ENCODE results near the gene DOCK3. TPM values are rescaled to one million over a fixed set of nuclear protein-coding genes. Genes with fewer than 3 reads are reported as not detected.
"Not testable (repeated sequence)": the region's sequence is repeated elsewhere in the genome, so short reads cannot be mapped to it uniquely, and the experiment has no call there.

The DOCK3 gene
- total RNA-seq, 2 donors from 2014 or later, result 7.7 to 8.5 TPM

GRCh38 chr3:51360806-51361205 is 686.1 kb downstream of the DOCK3 start:
- H3K27ac Mint-ChIP-seq, result no peak overlapping the region
- Histone ChIP-seq H3K4me3 (ENCODE audit: low read length) (no peak overlapping the region), H3K9me3 (ENCODE audit: control insufficient read depth, low read length) (no peaks in the 10 kb centered on the region), H3K9ac (ENCODE audit: extremely low read depth, low read length, poor library complexity, severe bottlenecking) (no peak overlapping the region), H3K4me1 (ENCODE audit: control insufficient read depth, insufficient read depth, low read length) (peaks cover 3% of the 10 kb centered on the region), H3K27ac (ENCODE audit: low read depth, low read length) (no peak overlapping the region), H3K36me3 (ENCODE audit: control insufficient read depth, insufficient read depth, low read length) (peaks cover 11% of the 10 kb centered on the region), H3K27me3 (ENCODE audit: control insufficient read depth, insufficient read depth, low read length, poor library complexity, severe bottlenecking) (no peaks in the 10 kb centered on the region)
- no peak overlapping the region for H3K4me3 Mint-ChIP-seq
- 89 to 91% methylated on average over 3 of the region's 3 CpGs for WGBS, 2 experiments (ENCODE audit: insufficient coverage in 1 of 2, insufficient read length in 1 of 2)
- H3K36me3 Mint-ChIP-seq (ENCODE audit: low read depth), result peaks cover 14% of the 10 kb centered on the region
- peaks cover 7% of the 10 kb centered on the region for H3K27me3 Mint-ChIP-seq (ENCODE audit: insufficient read depth)
- peaks cover 10% of the 10 kb centered on the region for H3K9me3 Mint-ChIP-seq
- DNase-seq, result no peak
- TF ChIP-seq CTCF (conservative IDR thresholded peaks at IDR 0.05), result no peak
- H3K4me1 Mint-ChIP-seq, result peaks cover 11% of the 10 kb centered on the region

GRCh38 chr3:51361746-51362145 is 687.0 kb downstream of the DOCK3 start:
- Mint-ChIP-seq H3K9me3 (peaks cover 13% of the 10 kb centered on the region), H3K4me1 (peaks cover 2% of the 10 kb centered on the region), H3K27me3 (ENCODE audit: insufficient read depth) (peaks cover 7% of the 10 kb centered on the region), H3K4me3 (no peak overlapping the region), H3K36me3 (ENCODE audit: low read depth) (peaks cover 17% of the 10 kb centered on the region), H3K27ac (no peak overlapping the region)
- Histone ChIP-seq H3K4me1 (ENCODE audit: control insufficient read depth, insufficient read depth, low read length) (no peaks in the 10 kb centered on the region), H3K27ac (ENCODE audit: low read depth, low read length) (no peak overlapping the region), H3K9ac (ENCODE audit: extremely low read depth, low read length, poor library complexity, severe bottlenecking) (no peak overlapping the region), H3K36me3 (ENCODE audit: control insufficient read depth, insufficient read depth, low read length) (peaks cover 11% of the 10 kb centered on the region), H3K9me3 (ENCODE audit: control insufficient read depth, low read length) (no peaks in the 10 kb centered on the region), H3K4me3 (ENCODE audit: low read length) (no peak overlapping the region), H3K27me3 (ENCODE audit: control insufficient read depth, insufficient read depth, low read length, poor library complexity, severe bottlenecking) (no peaks in the 10 kb centered on the region)
- no peak for DNase-seq
- TF ChIP-seq CTCF (conservative IDR thresholded peaks at IDR 0.05), result no peak
- WGBS, 2 experiments (ENCODE audit: insufficient coverage in 1 of 2, insufficient read length in 1 of 2), result 94 to 100% methylated on average over 3 to 6 of the region's 6 CpGs

- Mint-ChIP-seq H3K27me3 (ENCODE audit: insufficient read depth) (peaks cover 7% of the 10 kb centered on the region), H3K36me3 (ENCODE audit: low read depth) (peaks cover 24% of the 10 kb centered on the region)
Measured at GRCh38 chr3:51362476-51362875, 687.7 kb downstream of the DOCK3 start.

GRCh38 chr3:51368276-51368675 is 693.5 kb downstream of the DOCK3 start:
- peaks cover 15% of the 10 kb centered on the region for H3K9me3 ChIP-seq (ENCODE audit: control insufficient read depth, low read length)
- not testable (repeated sequence) for H3K36me3 ChIP-seq (ENCODE audit: control insufficient read depth, insufficient read depth, low read length); H3K27ac Mint-ChIP-seq; H3K4me3 Mint-ChIP-seq; H3K27me3 ChIP-seq (ENCODE audit: control insufficient read depth, insufficient read depth, low read length, poor library complexity, severe bottlenecking); H3K4me1 Mint-ChIP-seq; DNase-seq; H3K27me3 Mint-ChIP-seq (ENCODE audit: insufficient read depth); H3K4me3 ChIP-seq (ENCODE audit: low read length); H3K9ac ChIP-seq (ENCODE audit: extremely low read depth, low read length, poor library complexity, severe bottlenecking); H3K27ac ChIP-seq (ENCODE audit: low read depth, low read length); H3K4me1 ChIP-seq (ENCODE audit: control insufficient read depth, insufficient read depth, low read length)
- Mint-ChIP-seq H3K36me3 (ENCODE audit: low read depth) (peaks cover 30% of the 10 kb centered on the region), H3K9me3 (peaks cover 31% of the 10 kb centered on the region)
- WGBS, 2 experiments (ENCODE audit: insufficient coverage in 1 of 2, insufficient read length in 1 of 2), result 90 to 92% methylated on average over 5 to 8 of the region's 8 CpGs

More at GRCh38 chr3:51362476-51362875, 687.7 kb downstream of the DOCK3 start:
- H3K4me3 ChIP-seq (ENCODE audit: low read length), result no peak overlapping the region
- Mint-ChIP-seq H3K4me1 (peaks cover 2% of the 10 kb centered on the region), H3K9me3 (peaks cover 20% of the 10 kb centered on the region), H3K4me3 (no peak overlapping the region), H3K27ac (no peak overlapping the region)
- H3K36me3 ChIP-seq (ENCODE audit: control insufficient read depth, insufficient read depth, low read length), result peaks cover 11% of the 10 kb centered on the region
- no peaks in the 10 kb centered on the region for H3K27me3 ChIP-seq (ENCODE audit: control insufficient read depth, insufficient read depth, low read length, poor library complexity, severe bottlenecking)
- H3K9ac ChIP-seq (ENCODE audit: extremely low read depth, low read length, poor library complexity, severe bottlenecking), result no peak overlapping the region
- H3K9me3 ChIP-seq (ENCODE audit: control insufficient read depth, low read length), result no peaks in the 10 kb centered on the region
- H3K4me1 ChIP-seq (ENCODE audit: control insufficient read depth, insufficient read depth, low read length), result no peaks in the 10 kb centered on the region
- TF ChIP-seq CTCF (conservative IDR thresholded peaks at IDR 0.05), result no peak
- no peak overlapping the region for H3K27ac ChIP-seq (ENCODE audit: low read depth, low read length)
- 88 to 98% methylated on average over 7 to 9 of the region's 9 CpGs for WGBS, 2 experiments (ENCODE audit: insufficient coverage in 1 of 2, insufficient read length in 1 of 2)
- DNase-seq, result no peak
